Ecto neural progenitor cell (in vitro differentiated cells): ENCODE data around the gene ATP6V0B.

Source experiments
- DNase-seq: peaks from one replicate; pipeline ENCODE4 v3.0.0-alpha.2; 2018; ENCODE audit warnings: low spot score

ATP6V0B gene

GRCh38 chr1:43969746-43970466, 4.9 kb upstream of the ATP6V0B start, which contains the start of gene DPH2:
TSS of gene DPH2 (plus strand) at chr1:43970010. CDS start at chr1:43970176, 166 bp downstream.
- peak; percentile 96 for DNase-seq

GRCh38 chr1:43970502-43970901, 4.3 kb upstream of the ATP6V0B start:
- DNase-seq = no peak

DNA sequence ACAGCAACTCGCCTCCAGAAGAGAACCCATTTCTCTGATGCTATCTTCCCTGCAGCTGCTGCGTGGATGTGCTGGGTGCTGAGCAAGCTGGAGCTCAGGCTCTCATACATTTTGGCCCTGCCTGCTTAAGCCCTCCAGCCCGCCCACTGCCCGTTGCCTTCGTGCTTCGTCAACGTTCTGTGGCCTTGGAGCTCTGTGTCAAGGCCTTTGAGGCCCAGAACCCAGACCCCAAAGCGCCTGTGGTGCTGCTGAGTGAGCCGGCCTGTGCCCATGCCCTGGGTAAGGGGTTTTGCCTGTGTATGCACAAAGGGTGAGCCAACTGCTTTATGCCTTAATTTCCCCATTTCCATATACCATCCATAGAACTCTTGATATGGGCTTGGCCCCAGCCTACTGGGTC, 3.8 kb upstream of the ATP6V0B start:
- DNase-seq = no peak

- no peak for DNase-seq
These were observed 3.3 kb upstream of the ATP6V0B start for GRCh38 chr1:43971336-43971980.

DNA sequence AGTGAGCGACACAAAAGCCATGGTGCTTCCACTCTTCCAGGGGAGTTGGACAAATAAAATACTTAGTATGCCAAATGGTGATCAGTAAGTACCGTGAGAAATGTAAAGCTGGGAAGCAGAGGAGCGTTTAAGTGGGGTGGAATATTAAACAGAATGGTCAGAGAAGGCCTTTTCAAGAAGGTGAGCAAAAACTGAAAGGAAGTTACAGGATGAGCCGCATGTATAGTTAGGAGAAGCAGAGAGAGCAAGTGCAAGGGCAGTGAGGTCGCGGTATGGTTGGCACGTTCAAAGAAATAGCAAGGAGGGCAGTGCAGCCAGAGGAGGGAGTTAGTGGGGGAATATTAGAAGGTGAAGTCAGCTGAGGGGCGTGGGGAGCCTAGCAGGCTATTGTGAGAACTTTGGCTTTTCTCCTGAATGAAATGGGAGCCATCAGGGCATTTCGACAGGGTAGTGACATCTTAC, 748 bp upstream of the ATP6V0B start:
- DNase-seq = no peak

- DNase-seq = no peak
These were observed 645 bp downstream of the ATP6V0B start for GRCh38 chr1:43975249-43975961.

GRCh38 chr1:43976045-43976444, 1.3 kb downstream of the ATP6V0B start:
- no peak for DNase-seq

GRCh38 chr1:43976890-43977289, 2.1 kb downstream of the ATP6V0B start:
- DNase-seq = no peak

DNA sequence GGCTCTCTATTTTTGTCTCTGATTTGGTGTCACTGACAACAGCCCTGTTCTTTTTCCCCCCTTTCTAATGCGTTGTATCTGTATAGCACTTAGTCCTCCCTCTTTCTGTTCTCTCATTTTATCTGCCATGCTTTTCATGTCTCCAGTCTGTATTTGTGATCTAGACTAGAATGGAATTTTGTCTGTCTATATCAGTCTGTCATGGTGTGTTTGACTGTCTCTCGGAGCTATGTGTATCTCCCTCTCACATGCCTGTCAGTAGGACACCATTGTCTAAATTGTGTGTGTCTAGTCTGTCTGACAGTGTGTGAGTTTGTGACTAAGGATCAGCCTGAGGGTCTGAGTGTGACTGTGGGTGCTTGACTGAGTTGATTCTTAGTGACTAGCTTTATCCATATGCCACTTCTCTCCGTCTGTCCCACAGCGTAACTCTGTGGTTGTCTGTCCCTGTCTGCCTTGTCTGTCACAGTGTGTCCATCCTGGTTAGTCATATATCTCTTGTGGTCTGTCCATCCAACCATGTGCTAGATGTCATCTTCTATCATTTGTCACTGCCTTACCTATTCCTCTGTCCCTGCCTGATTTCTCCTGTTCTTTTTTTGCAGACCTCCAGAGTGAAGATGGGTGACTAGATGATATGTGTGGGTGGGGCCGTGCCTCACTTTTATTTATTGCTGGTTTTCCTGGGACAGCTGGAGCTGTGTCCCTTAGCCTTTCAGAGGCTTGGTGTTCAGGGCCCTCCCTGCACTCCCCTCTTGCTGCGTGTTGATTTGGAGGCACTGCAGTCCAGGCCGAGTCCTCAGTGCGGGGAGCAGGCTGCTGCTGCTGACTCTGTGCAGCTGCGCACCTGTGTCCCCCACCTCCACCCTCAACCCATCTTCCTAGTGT, 2.9 kb downstream of the ATP6V0B start:
- DNase-seq = no peak

DNA sequence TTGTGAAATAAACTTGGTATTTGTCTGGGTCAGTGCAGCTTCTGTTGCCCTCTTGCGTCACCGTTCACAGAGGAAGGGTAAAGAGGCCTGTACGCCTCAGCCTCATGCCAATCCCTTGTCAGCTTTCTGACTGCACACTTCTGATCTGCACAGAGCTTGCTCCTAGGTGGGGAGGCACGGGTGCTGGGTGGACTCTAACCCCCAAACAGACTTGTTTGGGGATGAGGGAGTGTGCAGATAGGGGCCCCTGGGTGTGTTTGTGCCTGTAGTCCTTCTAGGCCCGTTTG, 3.4 kb downstream of the ATP6V0B start:
- DNase-seq = no peak

- peak; percentile 63 for DNase-seq
These were observed 3.9 kb downstream of the ATP6V0B start, which contains the start of gene B4GALT2 for GRCh38 chr1:43978551-43979260. TSS of gene B4GALT2 (plus strand) at chr1:43979210. CDS start at chr1:43981161, 1,951 bp downstream.

GRCh38 chr1:43979261-43979527, 4.4 kb downstream of the ATP6V0B start:
- DNase-seq = no peak

DNA sequence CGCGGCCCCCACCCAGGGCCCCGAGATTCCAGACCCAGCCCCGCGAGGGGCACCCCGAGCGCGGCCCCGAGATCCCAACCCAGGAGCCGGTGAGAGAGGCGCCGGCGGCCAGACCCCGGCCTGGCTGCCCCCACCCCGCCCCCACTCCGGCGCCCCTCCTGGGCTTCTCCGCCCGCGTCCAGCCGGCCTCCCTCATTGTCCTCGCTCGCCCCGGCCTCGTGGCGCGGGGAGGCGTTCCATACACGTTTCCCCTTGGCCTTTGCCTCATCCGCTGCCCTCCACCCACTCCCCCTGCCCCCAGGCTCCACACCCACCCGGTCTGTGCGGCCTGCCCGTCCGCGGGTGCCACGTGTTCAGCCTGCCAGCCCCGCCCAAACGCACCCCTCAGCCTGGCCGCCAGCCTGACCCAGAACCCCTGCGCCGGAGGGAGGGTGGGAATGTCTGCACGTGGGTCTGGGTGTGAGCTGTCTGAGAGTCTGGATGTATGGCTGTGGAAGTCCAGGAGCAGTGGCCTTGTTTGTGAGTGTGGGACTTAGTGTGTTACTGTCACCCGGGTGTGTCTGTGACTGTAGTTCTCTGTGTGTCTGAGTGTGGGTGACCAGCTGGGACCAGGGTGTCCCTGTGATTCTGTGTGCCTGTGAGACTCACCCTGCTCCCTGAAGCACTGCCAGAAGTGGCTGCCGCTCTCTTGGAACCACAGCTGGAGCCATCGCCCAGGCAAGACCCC, 4.9 kb downstream of the ATP6V0B start:
- peak; percentile 71 for DNase-seq

DNA sequence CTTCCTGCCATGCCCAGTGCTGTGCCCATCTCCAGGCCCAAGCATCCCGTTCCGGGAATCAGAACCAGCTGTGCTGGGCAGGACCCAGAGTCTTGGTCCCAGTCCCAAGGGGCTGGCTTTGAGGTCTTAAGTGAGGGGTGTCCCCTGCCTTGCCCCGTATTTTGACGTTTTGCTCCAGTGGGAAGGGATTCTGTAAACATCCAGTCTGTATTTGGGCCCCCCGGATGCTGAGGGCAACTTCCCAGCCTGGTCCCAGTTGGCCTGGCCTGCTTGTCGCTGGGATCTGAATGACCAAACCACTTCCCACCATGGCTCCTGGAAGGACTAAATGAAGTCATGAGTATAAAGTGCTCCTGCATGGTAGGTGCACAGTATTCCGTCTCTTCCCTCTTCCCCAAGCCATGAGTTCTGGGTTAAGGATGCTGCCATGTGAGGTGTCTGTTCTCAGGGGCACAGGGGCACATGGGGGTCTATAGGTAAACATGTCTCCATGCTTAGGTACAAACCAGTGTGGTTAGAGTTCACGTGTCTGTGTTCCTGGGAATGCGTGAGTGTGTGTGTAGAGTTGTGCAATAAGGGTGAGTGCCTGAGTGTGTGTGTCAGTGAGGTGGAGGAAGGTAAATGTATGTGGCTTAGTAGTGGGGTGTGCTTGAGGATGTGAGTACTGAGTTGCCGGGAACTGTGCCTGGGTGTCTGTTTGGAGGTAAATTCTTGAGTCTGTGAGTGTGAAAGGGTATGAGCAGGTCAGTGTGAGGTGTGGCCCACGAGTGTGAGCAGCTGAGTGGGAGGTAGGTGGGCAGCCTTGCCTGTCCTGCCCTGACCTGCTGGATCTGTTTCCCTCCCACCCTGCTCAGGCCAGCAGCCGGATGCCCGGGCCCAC, 5.7 kb downstream of the ATP6V0B start:
- DNase-seq = no peak

DNA sequence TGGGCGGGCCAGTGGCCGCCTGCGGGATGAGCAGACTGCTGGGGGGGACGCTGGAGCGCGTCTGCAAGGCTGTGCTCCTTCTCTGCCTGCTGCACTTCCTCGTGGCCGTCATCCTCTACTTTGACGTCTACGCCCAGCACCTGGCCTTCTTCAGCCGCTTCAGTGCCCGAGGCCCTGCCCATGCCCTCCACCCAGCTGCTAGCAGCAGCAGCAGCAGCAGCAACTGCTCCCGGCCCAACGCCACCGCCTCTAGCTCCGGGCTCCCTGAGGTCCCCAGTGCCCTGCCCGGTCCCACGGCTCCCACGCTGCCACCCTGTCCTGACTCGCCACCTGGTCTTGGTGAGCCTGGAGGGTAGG, 6.4 kb downstream of the ATP6V0B start:
- no peak for DNase-seq

DNA sequence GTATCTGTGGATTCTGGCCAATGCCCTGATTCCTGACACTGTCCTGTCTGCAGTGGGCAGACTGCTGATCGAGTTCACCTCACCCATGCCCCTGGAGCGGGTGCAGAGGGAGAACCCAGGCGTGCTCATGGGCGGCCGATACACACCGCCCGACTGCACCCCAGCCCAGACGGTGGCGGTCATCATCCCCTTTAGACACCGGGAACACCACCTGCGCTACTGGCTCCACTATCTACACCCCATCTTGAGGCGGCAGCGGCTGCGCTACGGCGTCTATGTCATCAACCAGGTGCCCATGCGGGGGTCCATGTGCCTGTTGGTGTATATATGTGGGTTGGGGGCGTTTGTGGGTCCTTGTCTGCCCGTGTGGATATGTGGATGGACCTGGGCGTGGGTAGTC, 6.9 kb downstream of the ATP6V0B start:
- DNase-seq = no peak

- DNase-seq = no peak
These were observed 7.5 kb downstream of the ATP6V0B start for GRCh38 chr1:43982241-43982640.

DNA sequence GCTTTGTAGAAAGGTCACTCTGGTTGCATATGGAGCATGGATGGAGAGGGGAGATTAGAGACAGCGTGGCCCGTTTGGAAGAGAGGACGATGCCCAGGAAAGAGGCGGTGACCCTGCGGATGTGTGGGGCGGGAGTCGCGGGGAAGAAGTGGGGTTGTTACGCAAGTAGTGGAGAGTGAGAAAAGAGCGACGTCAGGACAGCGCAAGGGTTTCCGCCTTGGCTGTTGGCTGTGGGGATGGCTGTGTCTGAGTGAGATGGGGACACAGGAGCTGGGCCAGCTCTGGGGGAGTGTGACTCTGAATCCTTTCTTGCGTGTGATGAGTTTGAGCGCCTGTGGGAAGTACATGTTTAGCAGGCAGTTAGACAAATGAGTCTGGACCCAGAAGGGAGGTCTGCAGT, 8.0 kb downstream of the ATP6V0B start:
- no peak for DNase-seq

DNA sequence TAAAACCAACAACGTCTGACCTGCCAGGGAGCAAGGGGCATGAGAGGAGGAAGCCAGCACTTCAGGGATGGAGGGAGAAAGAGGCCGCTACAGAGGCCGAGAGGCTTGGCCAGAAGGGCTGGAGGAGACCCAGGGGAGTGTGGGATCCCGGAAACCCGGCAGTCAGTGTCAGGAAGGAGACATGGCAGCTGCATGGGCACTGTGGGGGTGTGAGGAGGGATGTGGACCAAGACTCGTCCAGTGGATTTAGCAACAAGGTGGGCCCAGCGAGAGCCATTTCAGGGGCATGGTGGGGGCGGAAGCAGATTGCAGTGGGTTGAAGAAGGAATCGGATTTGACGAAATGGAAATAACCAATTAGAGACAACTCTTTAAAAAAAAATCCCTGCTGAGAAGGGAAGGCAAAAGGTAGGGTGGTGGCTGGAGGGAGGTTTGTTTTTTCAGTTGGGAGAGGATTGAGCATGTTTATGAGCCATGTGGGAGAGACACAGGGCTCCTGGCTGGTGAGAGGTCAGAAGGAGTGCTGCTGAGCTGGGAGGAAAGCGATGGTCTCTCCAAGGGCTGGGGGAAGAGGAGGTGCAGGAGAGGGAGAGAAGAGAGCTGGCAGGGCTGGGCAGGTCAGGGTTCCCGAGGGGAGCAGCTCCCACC, 8.6 kb downstream of the ATP6V0B start:
- DNase-seq = no peak

- DNase-seq = no peak
These were observed 10.1 kb downstream of the ATP6V0B start for GRCh38 chr1:43984855-43985254.
